CD4-positive, alpha-beta T cell treated with Interferon gamma for 1 hour (primary cell): Measurements from ENCODE around the gene RALGAPA2.

Source experiments
- DNase-seq: peaks from one replicate; pipeline ENCODE4 v3.0.0-alpha.2; 2020

RALGAPA2 gene

GRCh38 chr20:20425823-20426654 is 286.4 kb downstream of the RALGAPA2 start:
- DNase-seq: no peak

GRCh38 chr20:20423117-20423516 is 289.3 kb downstream of the RALGAPA2 start:
- DNase-seq: no peak

- DNase-seq: no peak
These were observed 294.4 kb downstream of the RALGAPA2 start for GRCh38 chr20:20417876-20418676.

GRCh38 chr20:20415321-20415720 is 297.1 kb downstream of the RALGAPA2 start:
- no peak for DNase-seq

- DNase-seq: no peak
These were observed 297.7 kb downstream of the RALGAPA2 start for GRCh38 chr20:20414640-20415220.

GRCh38 chr20:20413810-20414281 is 298.6 kb downstream of the RALGAPA2 start:
- DNase-seq: no peak

GRCh38 chr20:20412750-20413149 is 299.7 kb downstream of the RALGAPA2 start:
- no peak for DNase-seq

GRCh38 chr20:20411836-20412235 is 300.6 kb downstream of the RALGAPA2 start:
- DNase-seq: no peak

- DNase-seq: no peak
These were observed 301.0 kb downstream of the RALGAPA2 start for GRCh38 chr20:20411402-20411801.

GRCh38 chr20:20410678-20411077 is 301.8 kb downstream of the RALGAPA2 start:
- no peak for DNase-seq

- DNase-seq: no peak
These were observed 303.1 kb downstream of the RALGAPA2 start for GRCh38 chr20:20409331-20409730.

- DNase-seq: no peak
These were observed 304.3 kb downstream of the RALGAPA2 start for GRCh38 chr20:20407891-20408805.

GRCh38 chr20:20406306-20406705 is 306.1 kb downstream of the RALGAPA2 start:
- no peak for DNase-seq

GRCh38 chr20:20405623-20406022 is 306.8 kb downstream of the RALGAPA2 start:
- DNase-seq: no peak

GRCh38 chr20:20404633-20405032 is 307.8 kb downstream of the RALGAPA2 start:
- DNase-seq: no peak

- DNase-seq: no peak
These were observed 310.5 kb downstream of the RALGAPA2 start for GRCh38 chr20:20401991-20402390.

- no peak for DNase-seq
These were observed 312.6 kb downstream of the RALGAPA2 start for GRCh38 chr20:20399531-20400500.

GRCh38 chr20:20398123-20398522 is 314.3 kb downstream of the RALGAPA2 start:
- no peak for DNase-seq

- no peak for DNase-seq
These were observed 315.6 kb downstream of the RALGAPA2 start for GRCh38 chr20:20396794-20397193.

- DNase-seq: no peak
These were observed 316.4 kb downstream of the RALGAPA2 start for GRCh38 chr20:20395903-20396568.

- DNase-seq: no peak
These were observed 317.4 kb downstream of the RALGAPA2 start for GRCh38 chr20:20395087-20395486.
